ENCODE measurements around the gene CKLF.
"Not testable (repeated sequence)": the region's sequence is repeated elsewhere in the genome, so short reads cannot be mapped to it uniquely, and the experiment has no call there.

CKLF gene

GRCh38 chr16:66598111-66598510 is 45.7 kb downstream of the CKLF start:
- DNase-seq (ENCODE audit: low spot score), result no peak

- peak; percentile 17 for DNase-seq (ENCODE audit: low spot score)
Measured at GRCh38 chr16:66599726-66600125, 47.4 kb downstream of the CKLF start.

GRCh38 chr16:66600477-66600876 is 48.1 kb downstream of the CKLF start:
- DNase-seq (ENCODE audit: low spot score), result no peak

GRCh38 chr16:66601471-66601870 is 49.1 kb downstream of the CKLF start:
- DNase-seq (ENCODE audit: low spot score), result no peak

GRCh38 chr16:66603537-66604375 is 51.4 kb downstream of the CKLF start:
- DNase-seq (ENCODE audit: low spot score), result peak; percentile 52

- peak; percentile 58 for DNase-seq (ENCODE audit: low spot score)
Measured at GRCh38 chr16:66604376-66605176, 52.2 kb downstream of the CKLF start, which contains the start of gene CMTM3. Gene CMTM3 (plus strand): TSS chr16:66604704. CDS start chr16:66604806, 102 bp downstream.

GRCh38 chr16:66605177-66605978 is 53.0 kb downstream of the CKLF start:
- DNase-seq (ENCODE audit: low spot score), result no peak

- DNase-seq (ENCODE audit: low spot score), result peak; percentile 75
Measured at GRCh38 chr16:66605979-66606751, 53.8 kb downstream of the CKLF start.

- peak; percentile 88 for DNase-seq (ENCODE audit: low spot score)
Measured at GRCh38 chr16:66608241-66609138, 56.1 kb downstream of the CKLF start.

GRCh38 chr16:66609139-66609510 is 56.7 kb downstream of the CKLF start:
- DNase-seq (ENCODE audit: low spot score), result no peak

- DNase-seq (ENCODE audit: low spot score), result no peak
Measured at GRCh38 chr16:66610111-66610820, 57.9 kb downstream of the CKLF start.

GRCh38 chr16:66611911-66612310 is 59.5 kb downstream of the CKLF start:
- DNase-seq (ENCODE audit: low spot score), result not testable (repeated sequence)

GRCh38 chr16:66612422-66612821 is 60.0 kb downstream of the CKLF start:
- DNase-seq (ENCODE audit: low spot score), result no peak

GRCh38 chr16:66614161-66614802 is 61.9 kb downstream of the CKLF start:
- no peak for DNase-seq (ENCODE audit: low spot score)

Measured in NAMALWA (cell line).